H1 (cell line): ENCODE measurements around the gene FAM193A. TPM values are rescaled to one million over a fixed set of nuclear protein-coding genes. Genes with fewer than 3 reads are reported as not detected.

Experiments
- CTCF ChIA-PET: fragments of 300-600 bp; sonication (Branson Sonifier 250); formaldehyde crosslinking; loops from one replicate; lab custom pipeline; 2021; ENCODE audit not compliant: partially characterized antibody; lab: Charles Lee
- POLR2A ChIA-PET: fragments of 300-600 bp; sonication (Branson Sonifier 250); formaldehyde crosslinking; loops from one replicate; lab custom pipeline; 2021; ENCODE audit warnings: inconsistent platforms; ENCODE audit not compliant: partially characterized antibody; lab: Charles Lee
- DNase-seq, 2 experiments: peaks; one replicate each; pipeline versions ENCODE4 v3.0.0 to v3.0.0-alpha.2; 2010 to 2022; ENCODE audit warnings: low spot score in 2 of 2, low read depth in 1 of 2, mixed read lengths in 1 of 2
- FAIRE-seq: peaks from 2 replicates; lab custom pipeline; 2011; peaks lifted over from hg19 to GRCh38; lab: Jason Lieb, UNC
- H2AFZ ChIP-seq: 2 replicates; pipeline ENCODE4 v1.8.1; 2012; ENCODE audit warnings: low read length, inconsistent platforms
- H2AK5ac ChIP-seq: 2 replicates; pipeline ENCODE4 v1.6.1; 2013; ENCODE audit warnings: low read depth, low read length
- H2BK120ac ChIP-seq: replicated peaks from 2 replicates; pipeline ENCODE3; 2013; ENCODE audit warnings: low read depth, low read length, inconsistent platforms
- H2BK12ac ChIP-seq: 2 replicates; pipeline ENCODE4 v1.6.1; 2013; ENCODE audit warnings: low read depth, low read length
- H2BK15ac ChIP-seq: 2 replicates; pipeline ENCODE4 v1.6.1; 2013; ENCODE audit warnings: low read length
- H2BK20ac ChIP-seq: 2 replicates; pipeline ENCODE4 v1.6.1; 2013; ENCODE audit warnings: low read length
- H2BK5ac ChIP-seq: 2 replicates; pipeline ENCODE4 v1.6.1; 2013; ENCODE audit warnings: low read depth, low read length
- H3K14ac ChIP-seq: 2 replicates; pipeline ENCODE4 v1.6.1; 2013; ENCODE audit warnings: inconsistent platforms; ENCODE audit not compliant: insufficient read length
- H3K18ac ChIP-seq: 2 replicates; pipeline ENCODE4 v1.6.1; 2013; ENCODE audit warnings: low read length; ENCODE audit errors: extremely low read depth
- H3K23ac ChIP-seq: 2 replicates; pipeline ENCODE4 v1.6.1; 2013; ENCODE audit warnings: inconsistent platforms; ENCODE audit not compliant: insufficient read length
- H3K23me2 ChIP-seq: 2 replicates; pipeline ENCODE4 v1.6.1; 2013; ENCODE audit warnings: low read depth, low read length
- H3K27ac ChIP-seq: 2 replicates; pipeline ENCODE4 v1.6.1; 2011; ENCODE audit warnings: low read depth, low read length, inconsistent platforms
- H3K27me3 ChIP-seq, 4 experiments: replicated peaks in 1 of 4; 1 replicate in 1 of 4; 2 replicates in 3 of 4; pipeline versions ENCODE4 v1.6.1 to v1.8.1; 2011 to 2013; ENCODE audit warnings: low read length in 3 of 4, mild to moderate bottlenecking in 3 of 4, inconsistent platforms in 2 of 4, mixed read lengths in 2 of 4, moderate library complexity in 1 of 4; ENCODE audit not compliant: control insufficient read depth in 3 of 4, insufficient read depth in 3 of 4; ENCODE audit errors: extremely low read depth in 1 of 4
- H3K36me3 ChIP-seq, 4 experiments: 2 replicates each; pipeline versions ENCODE4 v1.6.1 to v1.8.1; 2011 to 2013; ENCODE audit warnings: mild to moderate bottlenecking in 4 of 4, low read length in 3 of 4, moderate library complexity in 2 of 4, control low read depth in 1 of 4, inconsistent platforms in 1 of 4; ENCODE audit not compliant: insufficient read depth in 4 of 4, control insufficient read depth in 2 of 4
- H3K4ac ChIP-seq: replicated peaks from 2 replicates; pipeline ENCODE3; 2013; ENCODE audit warnings: low read length, low read depth, mixed read lengths, inconsistent platforms; ENCODE audit not compliant: insufficient read length
- H3K4me1 ChIP-seq, 4 experiments: replicated peaks in 1 of 4; 1 replicate in 1 of 4; 2 replicates in 3 of 4; pipeline versions ENCODE4 v1.6.1 to v1.8.1; 2011 to 2013; ENCODE audit warnings: low read length in 3 of 4, inconsistent platforms in 2 of 4, mixed read lengths in 1 of 4; ENCODE audit not compliant: insufficient read depth in 4 of 4, control insufficient read depth in 3 of 4
- H3K4me2 ChIP-seq, 2 experiments: 2 replicates each; pipeline versions ENCODE4 v1.6.1 to v1.8.1; 2011 to 2013; ENCODE audit warnings: low read depth in 2 of 2, low read length in 2 of 2, control low read depth in 1 of 2, inconsistent platforms in 1 of 2, mild to moderate bottlenecking in 1 of 2; ENCODE audit not compliant: insufficient read depth in 1 of 2
- H3K4me3 ChIP-seq, 4 experiments: fragments of 200-600, 300-600 bp in 1 of 4; sonication (generic), shearing (Covaris generic), sonication (Bioruptor Twin) in 1 of 4; 2 replicates each; pipeline versions ENCODE4 v1.5.1 to v1.8.1; 2011 to 2016; ENCODE audit warnings: low read length in 4 of 4, low read depth in 3 of 4, control low read depth in 2 of 4, inconsistent platforms in 2 of 4, mild to moderate bottlenecking in 2 of 4, mixed read lengths in 1 of 4, moderate library complexity in 1 of 4; ENCODE audit not compliant: insufficient read depth in 2 of 4; ENCODE audit errors: extremely low read depth in 1 of 4
- H3K56ac ChIP-seq: replicated peaks from 2 replicates; pipeline ENCODE3; 2013; ENCODE audit warnings: low read depth, mild to moderate bottlenecking, mixed read lengths, low read length, inconsistent platforms; ENCODE audit not compliant: insufficient read length
- H3K79me1 ChIP-seq: 2 replicates; pipeline ENCODE4 v1.6.1; 2013; ENCODE audit warnings: low read depth, low read length, control low read depth
- H3K79me2 ChIP-seq, 2 experiments: 2 replicates each; pipeline versions ENCODE4 v1.6.1 to v1.8.1; 2012 to 2013; ENCODE audit warnings: low read length in 2 of 2, mild to moderate bottlenecking in 2 of 2, inconsistent platforms in 1 of 2; ENCODE audit not compliant: insufficient read depth in 2 of 2, control insufficient read depth in 1 of 2
- H3K9ac ChIP-seq, 4 experiments: replicated peaks in 1 of 4; 1 replicate in 1 of 4; 2 replicates in 3 of 4; pipeline versions ENCODE4 v1.6.1 to v1.8.1; 2011 to 2013; ENCODE audit warnings: low read depth in 3 of 4, low read length in 3 of 4, control low read depth in 2 of 4, mild to moderate bottlenecking in 2 of 4, moderate library complexity in 2 of 4, inconsistent platforms in 1 of 4; ENCODE audit errors: extremely low read depth in 1 of 4
- H3K9me3 ChIP-seq, 2 experiments: 2 replicates each; pipeline versions ENCODE4 v1.6.1 to v1.8.1; 2012 to 2013; ENCODE audit warnings: mild to moderate bottlenecking in 2 of 2, moderate library complexity in 2 of 2, control low read depth in 1 of 2, inconsistent platforms in 1 of 2, low read depth in 1 of 2, low read length in 1 of 2, mixed read lengths in 1 of 2; ENCODE audit not compliant: insufficient read depth in 2 of 2
- H4K20me1 ChIP-seq, 2 experiments: replicated peaks in 1 of 2; 2 replicates each; pipeline versions ENCODE3 to v1.8.1; 2011 to 2013; ENCODE audit warnings: inconsistent platforms in 2 of 2, low read length in 2 of 2, mild to moderate bottlenecking in 1 of 2; ENCODE audit not compliant: insufficient read depth in 2 of 2, control insufficient read depth in 1 of 2
- H4K5ac ChIP-seq: 2 replicates; pipeline ENCODE4 v1.6.1; 2013; ENCODE audit warnings: low read length, low read depth, mixed read lengths, inconsistent platforms; ENCODE audit not compliant: insufficient read length
- H4K8ac ChIP-seq: 2 replicates; pipeline ENCODE4 v1.8.0; 2013; ENCODE audit warnings: mild to moderate bottlenecking, moderate library complexity, low read length, inconsistent platforms; ENCODE audit not compliant: insufficient read depth; ENCODE audit errors: extremely low read depth
- H4K91ac ChIP-seq: replicated peaks from 2 replicates; pipeline ENCODE3; 2013; ENCODE audit warnings: low read length, mixed read lengths, inconsistent platforms; ENCODE audit not compliant: insufficient read length
- ASH2L ChIP-seq: fragments of 200-600, 300-600 bp; sonication (generic); IDR thresholded peaks from one replicate; pipeline ENCODE4 v1.7.1; 2017; ENCODE audit warnings: low read length
- CBX8 ChIP-seq: fragments of 300-800, 300-1000 bp; sonication (generic); IDR thresholded peaks from 2 replicates; pipeline ENCODE4 v1.7.1; 2016; ENCODE audit warnings: low read depth, low read length, borderline replicate concordance
- CTBP2 ChIP-seq: IDR thresholded peaks from 2 replicates; pipeline ENCODE4 v1.7.0; 2011; ENCODE audit warnings: borderline replicate concordance, mild to moderate bottlenecking, moderate library complexity, mixed read lengths, low read length; ENCODE audit not compliant: insufficient read depth, insufficient read length
- E2F6 ChIP-seq: IDR thresholded peaks from 2 replicates; pipeline ENCODE4 v1.6.1; 2012; ENCODE audit warnings: inconsistent platforms
- EGR1 ChIP-seq: IDR thresholded peaks from 2 replicates; pipeline ENCODE4 v1.6.1; 2011; ENCODE audit warnings: low read depth, low read length, borderline replicate concordance
- MAFK ChIP-seq: IDR thresholded peaks from 2 replicates; pipeline ENCODE4 v1.6.1; 2012; ENCODE audit warnings: low read depth, mild to moderate bottlenecking, improper control_type of control experiment, low read length
- RAD21 ChIP-seq, 2 experiments: IDR thresholded peaks in 1 of 2; conservative IDR thresholded peaks in 1 of 2; 2 replicates each; pipeline ENCODE4 v1.6.1; 2011; ENCODE audit warnings: low read depth in 2 of 2, low read length in 2 of 2, improper control_type of control experiment in 1 of 2, inconsistent platforms in 1 of 2, mild to moderate bottlenecking in 1 of 2, moderate library complexity in 1 of 2
- SP1 ChIP-seq: IDR thresholded peaks from 2 replicates; pipeline ENCODE4 v1.6.1; 2011; ENCODE audit warnings: low read depth, low read length
- WGBS, 2 experiments: shearing (Covaris generic) in 1 of 2; methylation state at CpG; one replicate each; pipeline versions ENCODE4 v1.1.6 to v1.1.7; 2013 to 2015; ENCODE audit warnings: low lambda C conversion rate in 2 of 2, mixed read lengths in 2 of 2, inconsistent platforms in 1 of 2, low coverage in 1 of 2, missing lambda C conversion rate in 1 of 2; ENCODE audit not compliant: insufficient replicate concordance in 2 of 2, insufficient coverage in 1 of 2, insufficient read length in 1 of 2; ENCODE audit errors: extremely low coverage in 1 of 2, missing lambda C conversion rate in 1 of 2; 5-methylcytosine and 5-hydroxymethylcytosine counted together
- polyA plus RNA-seq, 7 experiments: library from polyadenylated mRNA; depleted of rRNA in 3 of 7; stranded (reverse) in 5 of 7; unstranded in 2 of 7; fragments of >200 nt in 5 of 7; fragments of 200-250 nt in 2 of 7; gene quantifications; 1 replicate in 5 of 7; 2 replicates in 1 of 7; 4 replicates in 1 of 7; pipeline versions ENCODE4 v1.2.1 to v1.2.3, GENCODE V29; 2011 to 2013; ENCODE audit warnings: missing spikeins in 2 of 7, mixed read lengths in 2 of 7
- total RNA-seq: library from RNA; stranded (reverse); fragmentation: NEBNext Ultra II Directional; extraction: Animal tissue kit (Norgen Biotek cat#: 25700); gene quantifications from 2 replicates; pipeline ENCODE4 v1.2.1, GENCODE V29; 2021

FAM193A gene
- total and polyA plus RNA-seq, 2 of the 8 experiments (the other 6 are each of a cell fraction or from before 2014, with no cell fraction given), result 8.7 to 26.2 TPM

- Histone ChIP-seq H3K9ac (no peak overlapping the region), H4K20me1 (no peaks in the 10 kb centered on the region), H2BK12ac (no peak overlapping the region), H3K4ac (no peak overlapping the region), H2BK20ac (no peak overlapping the region), H4K8ac (no peak overlapping the region), H2AK5ac (no peak overlapping the region), H2BK15ac (no peak overlapping the region), H3K4me2 (no peak overlapping the region), H3K23ac (no peak overlapping the region), H3K79me1 (no peaks in the 10 kb centered on the region), H3K18ac (no peak overlapping the region), H3K79me2 (no peaks in the 10 kb centered on the region), H2BK5ac (no peak overlapping the region), H3K4me3 (no peak overlapping the region), H2AFZ (no peak overlapping the region), H3K56ac (no peak overlapping the region), H3K9me3 (no peaks in the 10 kb centered on the region), H3K23me2 (no peaks in the 10 kb centered on the region; the same call in 1 of the 2 replicates), H2BK120ac (no peak overlapping the region), H3K36me3 (no peaks in the 10 kb centered on the region), H3K4me1 (peaks cover 0 to 7% (median 6%) of the 10 kb centered on the region in 4 experiments; a peak in 6 of 7 replicates), H3K14ac (no peak overlapping the region), H4K91ac (no peak overlapping the region), H4K5ac (no peak overlapping the region), H3K27ac (no peak overlapping the region), H3K27me3 (0 out of 7 replicates have a peak, but pooled peaks cover 0 to 2% (median under 1%) of the 10 kb centered on the region in 4 experiments)
- no peak for DNase-seq
- WGBS, 2 experiments, result 94% methylated on average over 5 of the region's 5 CpGs; no CpG with 5 or more reads in 1 of the 2 experiments
- no peak for FAIRE-seq
- ChIA-PET POLR2A (interaction anchor here (1.0 to 6.7 kb wide), 5 partner anchors 11 to 169 kb away, joined by 3 to 29 read pairs (median 7); no protein-coding TSS in a partner anchor), CTCF (interaction anchor here (0.6 to 2.5 kb wide), 5 partner anchors 15 to 462 kb away, joined by 3 to 6 read pairs (median 4); no protein-coding TSS in a partner anchor)
- TF ChIP-seq EGR1 (no peak), MAFK (no peak), CTBP2 (no peak), E2F6 (no peak), ASH2L (no peak), CBX8 (no peak), SP1 (no peak), RAD21 (IDR thresholded peaks at IDR 0.05 in 1 of 2, conservative IDR thresholded peaks at IDR 0.05 in 1 of 2; ENCODE audit: low read depth in 2 of 2, low read length in 2 of 2) (no peak)
- TF ChIP-seq, all 59 proteins: peak for 0
These were observed 230.7 kb downstream of the FAM193A start for GRCh38 chr4:2767046-2767704.
